ENCODE measurements around the gene GLOD5.

DNA sequence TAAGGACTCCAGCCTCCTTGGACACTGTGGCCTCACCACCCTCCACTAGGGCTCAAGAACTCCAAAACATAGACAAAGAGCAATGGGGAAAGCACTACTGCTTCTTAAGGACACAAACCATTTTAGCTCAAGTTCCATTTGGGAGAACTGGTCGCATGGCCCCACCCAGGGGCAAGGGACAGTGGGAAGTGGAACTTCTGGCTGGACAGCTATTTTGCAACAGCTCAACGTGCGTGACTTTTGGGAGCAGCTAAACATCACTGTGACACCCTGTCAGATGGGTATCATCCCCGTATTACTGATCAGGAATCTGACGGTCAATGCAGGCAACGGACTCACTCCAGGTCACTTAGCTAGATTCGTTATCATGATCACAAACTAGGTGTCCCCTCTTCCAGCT is 9.0 kb upstream of the GLOD5 start:
- TF ChIP-seq POLR2A (IDR thresholded peaks at IDR 0.05; ENCODE audit: low read depth, low read length) (no peak), POLR2AphosphoS5 (IDR thresholded peaks at IDR 0.05; ENCODE audit: low read depth, low read length) (no peak)

Data from GM12892 (cell line).